Measurements from ENCODE around the gene ST7L. TPM values are rescaled to one million over a fixed set of nuclear protein-coding genes. Genes with fewer than 3 reads are reported as not detected.

ST7L gene
- total and polyA plus RNA-seq, 2 experiments from 2014 or later = 13.9 to 21.0 TPM

DNA sequence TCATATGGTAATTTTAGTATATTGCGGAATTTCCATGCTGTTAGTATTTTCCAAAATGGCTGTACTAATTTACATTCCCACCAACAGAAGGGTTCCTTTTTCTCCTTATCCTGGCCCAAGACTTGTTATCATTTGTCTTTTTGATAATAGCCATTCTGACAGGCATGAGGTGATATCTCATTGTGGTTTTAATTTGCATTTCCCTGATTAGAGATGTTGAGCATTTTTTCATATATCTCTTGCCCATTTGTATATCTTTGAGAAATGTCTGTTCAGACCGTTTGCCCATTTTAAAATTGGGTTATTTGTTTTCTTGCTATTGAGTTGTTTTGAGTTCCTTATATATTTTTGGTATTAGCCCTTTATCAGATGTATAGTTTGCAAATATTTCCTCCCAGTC lies 14.7 kb upstream of the ST7L start:
- in situ Hi-C loops (cut with MboI) = no loop called here
- Histone ChIP-seq H3K4me2 (ENCODE audit: unreplicated experiment) (no peak overlapping the region), H3K36me3 (ENCODE audit: low read depth) (peaks cover 9% of the 10 kb centered on the region), H3K27ac (no peak overlapping the region), H3K9me2 (ENCODE audit: insufficient read depth) (no peaks in the 10 kb centered on the region), H3K9ac (no peak overlapping the region), H3F3A (ENCODE audit: insufficient read depth) (peaks cover 37% of the 10 kb centered on the region), H3K4me1 (ENCODE audit: insufficient read depth) (peaks cover 30% of the 10 kb centered on the region), H3K27me3 (replicated peaks; ENCODE audit: insufficient read depth) (no peaks in the 10 kb centered on the region), H3K79me2 (ENCODE audit: insufficient read depth) (peaks cover 100% of the 10 kb centered on the region), H3K4me3 (no peak overlapping the region), H4K20me1 (ENCODE audit: insufficient read depth) (peaks cover 56% of the 10 kb centered on the region; the same call in 1 of the 2 replicates), H3K9me3 (ENCODE audit: low read depth) (no peaks in the 10 kb centered on the region), H2AFZ (no peak overlapping the region)
- no peak for DNase-seq
- TF ChIP-seq EZH2phosphoT487 (IDR thresholded peaks at IDR 0.05; ENCODE audit: insufficient read depth, low read depth) (no peak), EZH2 (IDR thresholded peaks at IDR 0.05; ENCODE audit: insufficient read depth, poor library complexity, severe bottlenecking) (no peak)
- WGBS, 2 experiments (ENCODE audit: low coverage in 1 of 2, low lambda C conversion rate in 2 of 2, missing lambda C conversion rate in 2 of 2) = 90 to 99% methylated on average over 2 of the region's 2 CpGs

DNA sequence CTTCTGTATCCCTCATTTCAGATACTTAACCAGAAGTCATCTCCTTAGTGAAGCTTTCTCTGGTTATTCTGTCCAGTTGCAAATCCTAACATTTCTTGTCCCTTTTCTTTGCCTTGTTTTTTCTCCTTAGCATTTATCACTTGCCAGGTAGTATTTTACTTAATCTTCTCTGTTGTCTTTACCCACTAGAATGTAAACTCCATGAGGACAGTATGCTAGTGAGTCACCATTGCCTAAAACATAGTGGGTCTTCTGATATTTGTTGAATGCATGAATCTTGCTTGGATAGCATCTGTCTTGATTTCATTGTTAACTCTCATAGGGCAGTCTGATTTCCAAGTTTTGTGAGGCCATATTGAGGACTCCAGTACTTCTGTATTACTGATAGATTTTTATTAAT lies 10.3 kb upstream of the ST7L start:
- H3K36me3 ChIP-seq (ENCODE audit: low read depth) = peaks cover 9% of the 10 kb centered on the region

DNA sequence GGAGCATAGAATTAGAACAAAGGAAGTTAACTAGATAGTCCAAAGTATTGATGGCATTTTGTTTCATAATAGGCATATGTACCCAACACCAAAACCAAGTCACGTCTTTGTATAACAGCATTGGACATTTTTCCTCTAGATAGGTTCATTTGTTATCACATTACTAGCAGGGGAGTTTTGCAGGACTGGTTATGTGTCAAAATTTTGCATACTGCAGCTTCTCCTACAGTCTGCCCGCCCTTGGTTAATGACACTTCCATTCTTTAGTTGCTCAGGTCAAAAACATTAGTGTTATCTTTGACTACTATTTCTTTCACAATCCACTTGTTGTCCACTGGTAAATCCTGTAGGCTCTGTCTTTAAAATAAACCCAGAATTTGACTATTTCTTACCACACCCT lies 9.6 kb upstream of the ST7L start:
- Histone ChIP-seq H3K4me2 (ENCODE audit: unreplicated experiment) (no peak overlapping the region), H3K9ac (no peak overlapping the region), H3K27me3 (replicated peaks; ENCODE audit: insufficient read depth) (no peaks in the 10 kb centered on the region), H4K20me1 (ENCODE audit: insufficient read depth) (peaks cover 72% of the 10 kb centered on the region), H2AFZ (no peak overlapping the region), H3K27ac (no peak overlapping the region), H3K4me1 (ENCODE audit: insufficient read depth) (0 out of 2 replicates have a peak, but pooled peaks cover 15% of the 10 kb centered on the region), H3K9me3 (ENCODE audit: low read depth) (no peaks in the 10 kb centered on the region), H3K4me3 (no peak overlapping the region), H3K9me2 (ENCODE audit: insufficient read depth) (no peaks in the 10 kb centered on the region), H3K36me3 (ENCODE audit: low read depth) (peaks cover 9% of the 10 kb centered on the region), H3F3A (ENCODE audit: insufficient read depth) (peaks cover 17% of the 10 kb centered on the region), H3K79me2 (ENCODE audit: insufficient read depth) (peaks cover 100% of the 10 kb centered on the region)
- 66% methylated on average over 2 of the region's 2 CpGs for WGBS, 2 experiments (ENCODE audit: low coverage in 1 of 2, low lambda C conversion rate in 2 of 2, missing lambda C conversion rate in 2 of 2)
- DNase-seq = no peak
- TF ChIP-seq EZH2phosphoT487 (IDR thresholded peaks at IDR 0.05; ENCODE audit: insufficient read depth, low read depth) (no peak), EZH2 (IDR thresholded peaks at IDR 0.05; ENCODE audit: insufficient read depth, poor library complexity, severe bottlenecking) (no peak)
- in situ Hi-C loops (cut with MboI) = no loop called here

More for the DNA sequence above, 10.3 kb upstream of the ST7L start:
- Histone ChIP-seq H3K4me2 (ENCODE audit: unreplicated experiment) (no peak overlapping the region), H3F3A (ENCODE audit: insufficient read depth) (peaks cover 24% of the 10 kb centered on the region), H3K4me1 (ENCODE audit: insufficient read depth) (0 out of 2 replicates have a peak, but pooled peaks cover 15% of the 10 kb centered on the region), H3K27me3 (replicated peaks; ENCODE audit: insufficient read depth) (no peaks in the 10 kb centered on the region), H3K79me2 (ENCODE audit: insufficient read depth) (peaks cover 100% of the 10 kb centered on the region), H2AFZ (no peak overlapping the region), H3K9me2 (ENCODE audit: insufficient read depth) (no peaks in the 10 kb centered on the region), H3K9me3 (ENCODE audit: low read depth) (no peaks in the 10 kb centered on the region), H3K27ac (no peak overlapping the region), H3K4me3 (no peak overlapping the region), H3K9ac (no peak overlapping the region), H4K20me1 (ENCODE audit: insufficient read depth) (peaks cover 70% of the 10 kb centered on the region)
- in situ Hi-C loops (cut with MboI) = no loop called here
- no peak for TF ChIP-seq EZH2phosphoT487 (IDR thresholded peaks at IDR 0.05; ENCODE audit: insufficient read depth, low read depth)
- no peak for TF ChIP-seq EZH2 (IDR thresholded peaks at IDR 0.05; ENCODE audit: insufficient read depth, poor library complexity, severe bottlenecking)
- no peak for DNase-seq

DNA sequence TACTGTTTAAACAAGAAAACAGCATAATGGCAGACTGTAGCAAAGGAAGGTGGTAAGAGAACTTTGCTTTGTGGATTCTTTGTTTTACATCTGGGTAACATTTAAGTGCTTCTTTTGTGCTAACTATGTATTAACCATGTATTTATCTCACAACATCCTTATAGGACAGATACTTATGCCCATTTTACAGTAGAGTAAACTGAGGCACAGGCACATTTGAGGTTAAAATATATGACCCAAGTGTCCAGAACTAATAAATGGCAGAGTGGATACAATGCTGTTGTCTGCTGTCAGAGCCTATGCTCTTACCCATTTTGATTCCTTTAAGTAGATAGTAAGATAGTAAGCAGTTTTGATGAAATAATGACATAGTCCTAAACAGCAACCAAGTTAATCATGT lies 7.9 kb upstream of the ST7L start:
- in situ Hi-C loops (cut with MboI) = no loop called here

DNA sequence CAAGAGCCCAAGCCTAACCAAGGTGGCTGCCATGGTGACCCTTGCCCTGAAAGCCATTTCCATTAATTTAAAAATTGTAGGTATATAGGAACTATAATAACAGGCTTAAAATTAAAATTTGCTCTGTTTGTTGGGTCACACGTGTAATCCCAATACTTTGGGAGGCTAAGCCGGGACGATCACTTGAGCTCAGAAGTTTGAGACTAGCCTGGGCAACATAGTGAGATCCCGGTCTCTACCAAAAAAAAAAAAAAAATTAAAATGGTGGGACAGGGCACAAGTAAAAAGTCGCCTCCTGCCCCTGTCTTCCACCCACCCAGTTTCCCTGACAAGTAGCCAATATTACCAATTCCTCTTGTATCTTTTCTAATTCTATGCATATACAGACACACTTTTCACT lies 7.3 kb upstream of the ST7L start:
- no peak overlapping the region for H3K4me3 ChIP-seq
- H3K4me2 ChIP-seq (ENCODE audit: unreplicated experiment) = no peak overlapping the region
- peaks cover 100% of the 10 kb centered on the region for H3K79me2 ChIP-seq (ENCODE audit: insufficient read depth)
- no peaks in the 10 kb centered on the region for H3K9me3 ChIP-seq (ENCODE audit: low read depth)
- DNase-seq = no peak
- H2AFZ ChIP-seq = no peak overlapping the region
- H3K9me2 ChIP-seq (ENCODE audit: insufficient read depth) = no peaks in the 10 kb centered on the region
- WGBS, 2 experiments (ENCODE audit: low coverage in 1 of 2, low lambda C conversion rate in 2 of 2, missing lambda C conversion rate in 2 of 2) = 99% methylated on average over 5 of the region's 5 CpGs
- H3K27ac ChIP-seq = no peak overlapping the region
- no peak overlapping the region for H3K9ac ChIP-seq
- in situ Hi-C loops (cut with MboI) = no loop called here
- peaks cover 29% of the 10 kb centered on the region for H3K4me1 ChIP-seq (ENCODE audit: insufficient read depth)
- H4K20me1 ChIP-seq (ENCODE audit: insufficient read depth) = peaks cover 56% of the 10 kb centered on the region
- peaks cover 19% of the 10 kb centered on the region for H3F3A ChIP-seq (ENCODE audit: insufficient read depth)
- no peak for TF ChIP-seq EZH2phosphoT487 (IDR thresholded peaks at IDR 0.05; ENCODE audit: insufficient read depth, low read depth)
- TF ChIP-seq EZH2 (IDR thresholded peaks at IDR 0.05; ENCODE audit: insufficient read depth, poor library complexity, severe bottlenecking) = no peak
- no peaks in the 10 kb centered on the region for H3K27me3 ChIP-seq (replicated peaks; ENCODE audit: insufficient read depth)
- H3K36me3 ChIP-seq (ENCODE audit: low read depth) = peaks cover 10% of the 10 kb centered on the region; the same call in 1 of the 2 replicates

More for the DNA sequence above, 7.9 kb upstream of the ST7L start:
- H3K9me3 ChIP-seq (ENCODE audit: low read depth) = no peaks in the 10 kb centered on the region
- no peak overlapping the region for H3K27ac ChIP-seq
- no peak overlapping the region for H3K9ac ChIP-seq
- H2AFZ ChIP-seq = no peak overlapping the region
- peaks cover 63% of the 10 kb centered on the region for H4K20me1 ChIP-seq (ENCODE audit: insufficient read depth)
- TF ChIP-seq EZH2phosphoT487 (IDR thresholded peaks at IDR 0.05; ENCODE audit: insufficient read depth, low read depth) = no peak
- no peak for TF ChIP-seq EZH2 (IDR thresholded peaks at IDR 0.05; ENCODE audit: insufficient read depth, poor library complexity, severe bottlenecking)
- peaks cover 100% of the 10 kb centered on the region for H3K79me2 ChIP-seq (ENCODE audit: insufficient read depth)
- no peaks in the 10 kb centered on the region for H3K9me2 ChIP-seq (ENCODE audit: insufficient read depth)
- H3K36me3 ChIP-seq (ENCODE audit: low read depth) = peaks cover 9% of the 10 kb centered on the region; the same call in 1 of the 2 replicates
- peaks cover 23% of the 10 kb centered on the region for H3F3A ChIP-seq (ENCODE audit: insufficient read depth)
- DNase-seq = no peak
- no peaks in the 10 kb centered on the region for H3K27me3 ChIP-seq (replicated peaks; ENCODE audit: insufficient read depth)
- peaks cover 22% of the 10 kb centered on the region for H3K4me1 ChIP-seq (ENCODE audit: insufficient read depth)
- no peak overlapping the region for H3K4me2 ChIP-seq (ENCODE audit: unreplicated experiment)
- no peak overlapping the region for H3K4me3 ChIP-seq

Measured in GM23248 (cell line).